OCI-LY7 (cell line): Measurements from ENCODE around the gene DLEC1. TPM values are rescaled to one million over a fixed set of nuclear protein-coding genes. Genes with fewer than 3 reads are reported as not detected.
"Not testable (repeated sequence)": the region's sequence is repeated elsewhere in the genome, so short reads cannot be mapped to it uniquely, and the experiment has no call there.

ENCODE experiments used
- BruUV-seq: library from RNA; stranded (reverse); fragments of 400-500 nt; replicated peaks from 2 replicates; lab custom pipeline; 2021; lab: Mats Ljungman, UMichigan
- CTCF ChIA-PET: fragments of 300-600 bp; sonication (Branson Sonifier 250); formaldehyde crosslinking; loops from one replicate; lab custom pipeline; 2022; ENCODE audit warnings: antibody characterized with exemption; ENCODE audit not compliant: unreplicated experiment; lab: Charles Lee
- POLR2A ChIA-PET: fragments of 300-600 bp; sonication (Branson Sonifier 250); formaldehyde crosslinking; loops from one replicate; lab custom pipeline; 2022; ENCODE audit warnings: antibody characterized with exemption; lab: Charles Lee
- DNase-seq: peaks from one replicate; pipeline ENCODE4 v3.0.0-alpha.2; 2015; ENCODE audit warnings: low spot score
- H2AFZ ChIP-seq: fragments of 200-600 bp; sonication (generic), shearing (Covaris generic); 2 replicates; pipeline ENCODE4 v1.6.1; 2014; ENCODE audit warnings: mild to moderate bottlenecking, antibody characterized with exemption, low read length, moderate library complexity
- H3K27ac ChIP-seq: fragments of 200-600 bp; sonication (generic); 2 replicates; pipeline ENCODE4 v1.5.1; 2014; ENCODE audit warnings: mixed run types, low read depth, mild to moderate bottlenecking, moderate library complexity, low read length, inconsistent platforms; ENCODE audit not compliant: poor library complexity, severe bottlenecking
- H3K36me3 ChIP-seq: fragments of 200-600 bp; sonication (generic); 2 replicates; pipeline ENCODE4 v1.6.1; 2014; ENCODE audit warnings: mild to moderate bottlenecking, antibody characterized with exemption, low read length, moderate library complexity, mixed read lengths; ENCODE audit not compliant: insufficient read depth
- H3K4me1 ChIP-seq: fragments of 200-600 bp; sonication (generic); 2 replicates; pipeline ENCODE4 v1.5.1; 2014; ENCODE audit warnings: mild to moderate bottlenecking, low read length; ENCODE audit not compliant: insufficient read depth, poor library complexity, severe bottlenecking
- H3K4me2 ChIP-seq: fragments of 200-600 bp; sonication (generic); 2 replicates; pipeline ENCODE4 v1.6.1; 2014; ENCODE audit warnings: mild to moderate bottlenecking, low read length
- H3K4me3 ChIP-seq: fragments of 200-600 bp; sonication (generic); 2 replicates; pipeline ENCODE4 v1.5.1; 2014; ENCODE audit warnings: mild to moderate bottlenecking, low read depth, low read length; ENCODE audit not compliant: poor library complexity, severe bottlenecking
- H3K79me2 ChIP-seq: fragments of 200-600 bp; sonication (generic); 2 replicates; pipeline ENCODE4 v1.6.1; 2016; ENCODE audit warnings: low read depth, mild to moderate bottlenecking, low read length, moderate library complexity, mixed read lengths; ENCODE audit not compliant: insufficient read depth
- H3K9me2 ChIP-seq: fragments of 200-600 bp; sonication (generic); 2 replicates; pipeline ENCODE4 v1.6.1; 2016; ENCODE audit warnings: mild to moderate bottlenecking, low read length, mixed read lengths; ENCODE audit not compliant: insufficient read depth
- H3K9me3 ChIP-seq: fragments of 200-600 bp; sonication (generic); 2 replicates; pipeline ENCODE4 v1.6.1; 2014; ENCODE audit warnings: mild to moderate bottlenecking, mixed run types, low read length, mixed read lengths
- H4K20me1 ChIP-seq: fragments of 200-600 bp; sonication (generic); 2 replicates; pipeline ENCODE4 v1.6.1; 2014; ENCODE audit warnings: mild to moderate bottlenecking, antibody characterized with exemption, low read length, moderate library complexity, mixed read lengths; ENCODE audit not compliant: insufficient read depth
- EZH2phosphoT487 ChIP-seq: fragments of 200-600 bp; sonication (generic); IDR thresholded peaks from 2 replicates; pipeline ENCODE4 v1.6.1; 2018; ENCODE audit warnings: low read depth, borderline replicate concordance, mild to moderate bottlenecking, mixed run types, antibody characterized with exemption, low read length, moderate library complexity, mixed read lengths
- intact Hi-C: fragments of 100-400 bp; cut with micrococcal nuclease; formaldehyde crosslinking; loops from one replicate; pipeline ENCODE4 v1.10.0; 2022; ENCODE audit not compliant: unreplicated experiment
- total RNA-seq, 2 experiments: library from RNA; depleted of rRNA in 1 of 2; stranded (reverse); fragments of >200 nt in 1 of 2; shearing (Covaris generic) in 1 of 2; gene quantifications; 2 replicates each; pipeline ENCODE4 v1.2.3, GENCODE V29; 2014 to 2022
- TF ChIP-seq, protein P1 (sequence below): fragments of 200-600 bp; sonication (generic); conservative IDR thresholded peaks from 2 replicates; pipeline ENCODE4 v1.5.1; 2014; ENCODE audit warnings: mild to moderate bottlenecking, antibody characterized with exemption, low read length, moderate library complexity, mixed read lengths

The DLEC1 gene
- total RNA-seq, 2 experiments from 2014 or later = 0.13 TPM; not detected in 1

DNA sequence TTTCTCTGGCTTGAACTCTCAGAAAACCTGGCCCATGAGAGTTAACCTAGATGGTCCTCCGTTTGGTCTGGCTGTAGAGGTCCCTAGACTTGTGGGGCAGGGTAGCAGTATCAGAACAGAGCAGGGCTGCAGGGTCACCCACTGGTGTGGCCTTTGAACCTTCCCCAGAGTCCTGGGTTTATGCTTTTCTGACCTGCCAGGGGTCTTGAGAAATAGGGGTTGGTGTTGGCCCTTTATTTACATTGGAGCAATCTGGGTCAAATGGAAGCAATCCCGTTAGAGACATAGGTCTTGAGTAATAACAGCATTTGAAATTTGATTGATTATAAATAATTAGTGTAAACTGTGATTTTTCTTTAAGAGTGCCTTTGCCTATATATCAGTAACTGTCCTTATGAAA lies 23.8 kb downstream of the DLEC1 start:
- Histone ChIP-seq H3K27ac (no peak overlapping the region), H3K4me1 (no peaks in the 10 kb centered on the region), H3K4me3 (no peak overlapping the region), H3K9me3 (no peaks in the 10 kb centered on the region), H4K20me1 (no peaks in the 10 kb centered on the region), H3K4me2 (no peak overlapping the region), H2AFZ (no peak overlapping the region), H3K36me3 (no peaks in the 10 kb centered on the region), H3K79me2 (no peaks in the 10 kb centered on the region), H3K9me2 (no peaks in the 10 kb centered on the region)
- DNase-seq = no peak
- BruUV-seq = no TSS peak
- ChIA-PET CTCF (no interaction called here), POLR2A (no interaction called here)
- intact Hi-C loops = no loop called here
- TF ChIP-seq, protein P1, sequence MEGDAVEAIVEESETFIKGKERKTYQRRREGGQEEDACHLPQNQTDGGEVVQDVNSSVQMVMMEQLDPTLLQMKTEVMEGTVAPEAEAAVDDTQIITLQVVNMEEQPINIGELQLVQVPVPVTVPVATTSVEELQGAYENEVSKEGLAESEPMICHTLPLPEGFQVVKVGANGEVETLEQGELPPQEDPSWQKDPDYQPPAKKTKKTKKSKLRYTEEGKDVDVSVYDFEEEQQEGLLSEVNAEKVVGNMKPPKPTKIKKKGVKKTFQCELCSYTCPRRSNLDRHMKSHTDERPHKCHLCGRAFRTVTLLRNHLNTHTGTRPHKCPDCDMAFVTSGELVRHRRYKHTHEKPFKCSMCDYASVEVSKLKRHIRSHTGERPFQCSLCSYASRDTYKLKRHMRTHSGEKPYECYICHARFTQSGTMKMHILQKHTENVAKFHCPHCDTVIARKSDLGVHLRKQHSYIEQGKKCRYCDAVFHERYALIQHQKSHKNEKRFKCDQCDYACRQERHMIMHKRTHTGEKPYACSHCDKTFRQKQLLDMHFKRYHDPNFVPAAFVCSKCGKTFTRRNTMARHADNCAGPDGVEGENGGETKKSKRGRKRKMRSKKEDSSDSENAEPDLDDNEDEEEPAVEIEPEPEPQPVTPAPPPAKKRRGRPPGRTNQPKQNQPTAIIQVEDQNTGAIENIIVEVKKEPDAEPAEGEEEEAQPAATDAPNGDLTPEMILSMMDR = no peak
- no peak for TF ChIP-seq EZH2phosphoT487

DNA sequence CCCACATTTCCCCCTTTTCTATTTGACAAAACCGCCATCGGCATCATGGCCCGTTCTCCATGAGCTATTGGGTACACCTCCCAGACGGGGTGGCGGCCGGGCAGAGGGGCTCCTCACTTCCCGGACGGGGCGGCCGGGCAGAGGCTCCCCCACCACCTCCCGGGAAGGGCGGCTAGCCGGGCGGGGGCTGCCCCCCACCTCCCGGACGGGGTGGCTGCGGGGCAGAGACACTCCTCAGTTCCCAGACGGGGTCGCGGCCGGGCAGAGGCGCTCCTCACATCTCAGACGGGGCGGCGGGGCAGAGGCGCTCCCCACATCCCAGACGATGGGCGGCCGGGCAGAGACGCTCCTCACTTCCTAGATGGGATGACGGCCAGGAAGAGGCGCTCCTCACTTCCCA lies 25.4 kb downstream of the DLEC1 start:
- H3K9me3 ChIP-seq, H3K9me2 ChIP-seq, BruUV-seq, H3K4me1 ChIP-seq, H3K4me2 ChIP-seq, H2AFZ ChIP-seq, H4K20me1 ChIP-seq, H3K36me3 ChIP-seq, POLR2A ChIA-PET, H3K27ac ChIP-seq, intact Hi-C loops, DNase-seq, H3K4me3 ChIP-seq, H3K79me2 ChIP-seq, CTCF ChIA-PET: not testable (repeated sequence)

DNA sequence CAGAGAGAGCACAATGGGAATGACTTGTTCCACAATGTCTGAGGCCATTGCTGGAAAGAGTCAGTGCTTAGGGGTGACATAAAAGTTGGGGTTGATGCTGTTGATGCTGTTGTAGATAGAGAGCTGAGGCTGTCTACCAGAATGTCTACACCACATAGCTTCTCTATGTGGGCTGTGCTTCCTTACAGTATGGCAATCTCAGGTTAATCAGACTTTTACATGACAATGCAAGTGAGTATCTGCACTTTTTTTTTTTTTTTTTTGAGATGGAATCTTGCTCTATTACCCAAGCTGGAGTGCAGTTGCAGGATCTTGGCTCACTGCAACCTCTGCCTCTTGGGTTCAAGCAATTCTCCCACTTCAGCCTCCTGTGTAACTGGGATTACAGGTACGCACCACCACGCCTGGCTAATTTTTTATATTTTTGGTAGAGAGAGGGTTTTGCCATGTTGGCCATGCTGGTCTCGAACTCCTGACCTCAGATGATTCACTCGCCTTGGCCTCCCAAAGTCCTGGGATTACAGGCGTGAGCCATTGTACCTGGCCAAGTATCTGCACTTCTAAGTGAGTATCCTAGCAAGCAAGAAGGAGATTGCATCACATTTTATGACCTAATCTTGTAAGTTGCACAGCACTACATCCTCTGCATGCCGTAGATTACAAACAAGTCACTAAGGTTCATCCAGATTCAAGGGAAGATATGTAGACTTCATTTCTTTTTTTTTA lies 28.7 kb downstream of the DLEC1 start:
- no peak overlapping the region for H3K4me2 ChIP-seq
- no peak overlapping the region for H3K27ac ChIP-seq
- no peak overlapping the region for H3K4me3 ChIP-seq
- H3K9me2 ChIP-seq = no peaks in the 10 kb centered on the region
- TF ChIP-seq EZH2phosphoT487 = no peak
- TF ChIP-seq, protein P1 = no peak
- H4K20me1 ChIP-seq = no peaks in the 10 kb centered on the region
- H3K79me2 ChIP-seq = no peaks in the 10 kb centered on the region
- ChIA-PET POLR2A (no interaction called here), CTCF (no interaction called here)
- no peaks in the 10 kb centered on the region for H3K4me1 ChIP-seq
- no peaks in the 10 kb centered on the region for H3K9me3 ChIP-seq
- intact Hi-C loops = no loop called here
- no TSS peak for BruUV-seq
- DNase-seq = no peak
- H3K36me3 ChIP-seq = no peaks in the 10 kb centered on the region
- no peak overlapping the region for H2AFZ ChIP-seq
